Muscle of arm (tissue), 12 donors: Measurements from ENCODE around the gene AKR1B1. TPM values are rescaled to one million over a fixed set of nuclear protein-coding genes. Genes with fewer than 3 reads are reported as not detected.

Source experiments
- DNase-seq: peaks from one replicate; pipeline ENCODE4 v3.0.0-alpha.2; 2013
- polyA plus RNA-seq, 12 donors: library from polyadenylated mRNA; unstranded; fragments of 120-200 nt; gene quantifications; one replicate each; pipeline ENCODE4 v1.2.1, GENCODE V29; 2013; ENCODE audit not compliant: insufficient read length in 12 of 12

AKR1B1 gene
- polyA plus RNA-seq, 12 donors: 47.8 to 402 (median 102) TPM

- no peak for DNase-seq
These were observed 11.5 kb downstream of the AKR1B1 start for GRCh38 chr7:134447383-134447782.

GRCh38 chr7:134446923-134447322 lies 12.0 kb downstream of the AKR1B1 start:
- no peak for DNase-seq

GRCh38 chr7:134446446-134446845 lies 12.5 kb downstream of the AKR1B1 start:
- no peak for DNase-seq

- DNase-seq: no peak
These were observed 14.0 kb downstream of the AKR1B1 start for GRCh38 chr7:134444961-134445315.

GRCh38 chr7:134444198-134444960 lies 14.5 kb downstream of the AKR1B1 start:
- DNase-seq: no peak

- no peak for DNase-seq
These were observed 15.4 kb downstream of the AKR1B1 start for GRCh38 chr7:134443396-134444070.

- DNase-seq: no peak
These were observed 16.3 kb downstream of the AKR1B1 start for GRCh38 chr7:134442441-134443220.

- DNase-seq: no peak
These were observed 17.6 kb downstream of the AKR1B1 start for GRCh38 chr7:134441264-134441663.

GRCh38 chr7:134440476-134440875 lies 18.4 kb downstream of the AKR1B1 start:
- no peak for DNase-seq

- DNase-seq: no peak
These were observed 18.8 kb downstream of the AKR1B1 start for GRCh38 chr7:134440067-134440466.

GRCh38 chr7:134438946-134439345 lies 20.0 kb downstream of the AKR1B1 start:
- no peak for DNase-seq

- DNase-seq: no peak
These were observed 23.6 kb downstream of the AKR1B1 start for GRCh38 chr7:134435161-134435920.

GRCh38 chr7:134434701-134435100 lies 24.2 kb downstream of the AKR1B1 start:
- DNase-seq: no peak

GRCh38 chr7:134433430-134433829 lies 25.5 kb downstream of the AKR1B1 start:
- no peak for DNase-seq

GRCh38 chr7:134432296-134433152 lies 26.4 kb downstream of the AKR1B1 start:
- DNase-seq: peak; percentile 93

- DNase-seq: no peak
These were observed 27.1 kb downstream of the AKR1B1 start for GRCh38 chr7:134431815-134432214.

- no peak for DNase-seq
These were observed 29.4 kb downstream of the AKR1B1 start for GRCh38 chr7:134429481-134429880.

- no peak for DNase-seq
These were observed 30.0 kb downstream of the AKR1B1 start for GRCh38 chr7:134428942-134429341.

GRCh38 chr7:134427896-134428295 lies 31.0 kb downstream of the AKR1B1 start:
- no peak for DNase-seq

- no peak for DNase-seq
These were observed 33.1 kb downstream of the AKR1B1 start for GRCh38 chr7:134425777-134426176.

- no peak for DNase-seq
These were observed 36.3 kb downstream of the AKR1B1 start for GRCh38 chr7:134422638-134423037.
